ENCODE data around the gene ZNF585A. TPM values are rescaled to one million over a fixed set of nuclear protein-coding genes. Genes with fewer than 3 reads are reported as not detected.
"Not testable (repeated sequence)": the region's sequence is repeated elsewhere in the genome, so short reads cannot be mapped to it uniquely, and the experiment has no call there.

The ZNF585A gene
- total RNA-seq, 1 experiment from 2014 or later, result 14.0 TPM

GRCh38 chr19:37127999-37128820 is 44.3 kb downstream of the ZNF585A start:
- H3K27ac ChIP-seq, result no peak overlapping the region
- peaks cover 85% of the 10 kb centered on the region for H3K9me3 ChIP-seq (replicated peaks)
- peak in 1 of 2 experiments; percentile 26 for DNase-seq
- H3K4me1 ChIP-seq, result no peaks in the 10 kb centered on the region
- H3K4me3 ChIP-seq, result no peak overlapping the region
- H3K27me3 ChIP-seq, result no peaks in the 10 kb centered on the region
- peaks cover 48% of the 10 kb centered on the region for H3K36me3 ChIP-seq

DNA sequence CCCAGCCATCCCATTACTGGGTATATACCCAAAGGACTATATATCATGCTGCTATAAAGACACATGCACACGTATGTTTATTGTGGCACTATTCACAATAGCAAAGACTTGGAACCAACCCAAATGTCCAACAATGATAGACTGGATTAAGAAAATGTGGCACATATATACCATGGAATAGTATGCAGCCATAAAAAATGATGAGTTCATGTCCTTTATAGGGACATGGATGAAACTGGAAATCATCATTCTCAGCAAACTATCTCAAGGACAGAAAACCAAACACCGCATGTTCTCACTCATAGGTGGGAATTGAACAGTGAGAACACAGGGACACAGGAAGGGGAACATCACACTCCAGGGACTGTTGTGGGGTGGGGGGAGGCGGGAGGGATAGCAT is 50.4 kb downstream of the ZNF585A start:
- not testable (repeated sequence) for DNase-seq, H3K27ac ChIP-seq, H3K4me3 ChIP-seq, H3K4me1 ChIP-seq, H3K27me3 ChIP-seq
- Histone ChIP-seq H3K36me3 (peaks cover 15% of the 10 kb centered on the region), H3K9me3 (replicated peaks) (peaks cover 77% of the 10 kb centered on the region)

DNA sequence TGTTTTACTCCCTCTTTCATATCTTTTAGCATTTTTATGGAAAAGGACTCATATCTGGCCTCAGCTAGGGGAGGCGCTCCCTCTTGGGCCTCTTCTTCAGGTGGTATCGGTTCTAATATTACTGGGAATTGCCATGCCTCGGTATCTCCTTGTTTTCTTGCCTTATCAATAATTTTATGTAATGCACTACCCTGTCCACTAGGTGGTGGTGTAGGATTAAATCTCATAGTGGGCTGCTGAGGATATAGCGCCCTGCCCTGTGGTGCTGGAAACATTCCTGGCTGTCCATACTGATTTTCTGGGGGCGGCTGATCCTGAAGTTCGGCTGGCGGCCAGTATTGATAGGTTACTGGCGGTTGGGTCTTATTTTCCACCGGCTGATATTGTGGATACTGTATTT is 58.5 kb downstream of the ZNF585A start:
- Histone ChIP-seq H3K4me3 (no peak overlapping the region), H3K4me1 (no peaks in the 10 kb centered on the region), H3K27ac (no peak overlapping the region), H3K27me3 (no peaks in the 10 kb centered on the region), H3K9me3 (replicated peaks) (peaks cover 66% of the 10 kb centered on the region), H3K36me3 (peaks cover 46% of the 10 kb centered on the region)
- DNase-seq, result peak in 1 of 2 experiments; percentile 31

DNA sequence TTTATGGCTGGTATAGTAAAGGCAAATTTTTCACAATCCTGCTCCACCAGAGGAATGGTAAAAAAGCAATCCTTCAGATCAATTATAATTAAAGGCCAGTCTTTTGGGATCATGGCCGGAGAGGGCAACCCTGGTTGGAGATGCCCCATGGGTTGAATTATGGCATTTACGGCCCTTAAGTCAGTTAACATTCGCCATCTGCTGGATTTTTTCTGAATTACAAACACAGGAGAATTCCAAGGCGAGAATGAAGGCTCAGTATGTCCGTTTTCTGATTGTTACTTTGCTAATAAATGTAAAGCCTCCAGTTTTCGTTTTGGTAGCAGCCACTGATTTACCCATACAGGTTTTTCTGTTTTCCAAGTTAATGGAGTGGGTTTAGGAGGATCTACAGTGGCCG is 60.7 kb downstream of the ZNF585A start:
- not testable (repeated sequence) for H3K4me3 ChIP-seq, H3K4me1 ChIP-seq, H3K27ac ChIP-seq, H3K27me3 ChIP-seq
- H3K36me3 ChIP-seq, result peaks cover 52% of the 10 kb centered on the region
- peak; percentile 12 to 62 for DNase-seq
- H3K9me3 ChIP-seq (replicated peaks), result peaks cover 65% of the 10 kb centered on the region

- not testable (repeated sequence) for H3K4me3 ChIP-seq, H3K27me3 ChIP-seq, H3K27ac ChIP-seq, H3K4me1 ChIP-seq, DNase-seq
- Histone ChIP-seq H3K36me3 (peaks cover 39% of the 10 kb centered on the region), H3K9me3 (replicated peaks) (peaks cover 28% of the 10 kb centered on the region)
These were observed 68.4 kb downstream of the ZNF585A start for GRCh38 chr19:37104135-37104534.

GRCh38 chr19:37098570-37098969 is 73.9 kb downstream of the ZNF585A start:
- Histone ChIP-seq H3K4me3 (no peak overlapping the region), H3K36me3 (peaks cover 64% of the 10 kb centered on the region), H3K27me3 (no peaks in the 10 kb centered on the region), H3K27ac (no peak overlapping the region), H3K9me3 (replicated peaks) (peaks cover 17% of the 10 kb centered on the region; the same call in 1 of the 2 replicates), H3K4me1 (no peaks in the 10 kb centered on the region)
- no peak for DNase-seq

- no peak for DNase-seq
- Histone ChIP-seq H3K9me3 (replicated peaks) (peaks cover 25% of the 10 kb centered on the region), H3K27ac (no peak overlapping the region), H3K27me3 (no peaks in the 10 kb centered on the region), H3K4me1 (no peaks in the 10 kb centered on the region), H3K4me3 (no peak overlapping the region), H3K36me3 (peaks cover 78% of the 10 kb centered on the region)
These were observed 76.6 kb downstream of the ZNF585A start for GRCh38 chr19:37095859-37096258.

Other genes starting within 250 kb of the ZNF585A start
- 20.9 and 21.8 TPM in 2 replicates for gene ZNF420, start 94.3 kb downstream of the ZNF585A start, total RNA-seq (2014; rRNA removed; shearing (Covaris generic))
- 10.1 and 12.7 TPM in 2 replicates for gene ZNF585B, start 37.8 kb upstream of the ZNF585A start, total RNA-seq (2014; rRNA removed; shearing (Covaris generic))
- gene ZNF383, start 45.5 kb upstream of the ZNF585A start, total RNA-seq (2014; rRNA removed; shearing (Covaris generic)), result 8.3 and 10.2 TPM in 2 replicates
- gene ZNF527, start 198.4 kb upstream of the ZNF585A start, total RNA-seq (2014; rRNA removed; shearing (Covaris generic)), result 8.1 and 8.4 TPM in 2 replicates